Sigmoid colon (tissue), 4 donors: Measurements from ENCODE around the gene SLC4A3.

Experiments used
- EP300 ChIP-seq, 4 donors: sonication (generic); formaldehyde crosslinking; IDR thresholded peaks; one replicate each; pipeline ENCODE4 v1.6.1; 2017; ENCODE audit warnings: antibody characterized with exemption in 4 of 4
- POLR2A ChIP-seq, 2 donors: fragments of 450-650 bp; IDR thresholded peaks; one replicate each; pipeline ENCODE4 v1.6.1; 2016; ENCODE audit warnings: antibody characterized with exemption in 2 of 2, mild to moderate bottlenecking in 2 of 2, moderate library complexity in 2 of 2
- POLR2AphosphoS5 ChIP-seq, 4 donors: sonication (generic); formaldehyde crosslinking; IDR thresholded peaks; one replicate each; pipeline ENCODE4 v1.6.1; 2017; ENCODE audit warnings: antibody characterized with exemption in 4 of 4
- TF ChIP-seq, protein P1 (sequence below), 4 experiments: fragments of 450-650 bp in 3 of 4; fragments of 200-600 bp in 1 of 4; IDR thresholded peaks; one replicate each; pipeline ENCODE4 v1.5.1; 2016 to 2019; ENCODE audit warnings: antibody characterized with exemption in 4 of 4, mild to moderate bottlenecking in 3 of 4, moderate library complexity in 2 of 4

DNA sequence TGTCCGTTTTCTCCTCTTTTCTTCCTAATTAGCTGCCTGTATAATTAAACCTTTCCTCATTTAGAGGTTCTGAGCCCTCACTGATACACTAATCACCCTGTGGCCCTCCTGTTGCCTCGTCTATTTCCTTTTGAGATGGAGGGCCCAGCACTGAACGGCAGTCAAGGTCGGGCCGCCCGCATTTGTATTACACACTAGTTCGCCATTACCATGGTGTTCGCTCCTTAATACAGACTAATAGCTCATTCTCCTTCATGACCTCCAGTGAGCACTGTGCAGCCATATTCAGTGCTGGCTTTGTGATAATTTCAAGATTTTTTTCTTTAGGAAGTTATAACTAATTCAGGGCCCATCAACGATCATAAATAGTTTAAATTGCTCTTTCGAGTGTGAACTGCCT lies 64.1 kb downstream of the SLC4A3 start:
- TF ChIP-seq POLR2A (IDR thresholded peaks at IDR 0.05) (no peak), POLR2AphosphoS5 (IDR thresholded peaks at IDR 0.05) (no peak), EP300 (IDR thresholded peaks at IDR 0.05) (no peak)
- TF ChIP-seq, protein P1, sequence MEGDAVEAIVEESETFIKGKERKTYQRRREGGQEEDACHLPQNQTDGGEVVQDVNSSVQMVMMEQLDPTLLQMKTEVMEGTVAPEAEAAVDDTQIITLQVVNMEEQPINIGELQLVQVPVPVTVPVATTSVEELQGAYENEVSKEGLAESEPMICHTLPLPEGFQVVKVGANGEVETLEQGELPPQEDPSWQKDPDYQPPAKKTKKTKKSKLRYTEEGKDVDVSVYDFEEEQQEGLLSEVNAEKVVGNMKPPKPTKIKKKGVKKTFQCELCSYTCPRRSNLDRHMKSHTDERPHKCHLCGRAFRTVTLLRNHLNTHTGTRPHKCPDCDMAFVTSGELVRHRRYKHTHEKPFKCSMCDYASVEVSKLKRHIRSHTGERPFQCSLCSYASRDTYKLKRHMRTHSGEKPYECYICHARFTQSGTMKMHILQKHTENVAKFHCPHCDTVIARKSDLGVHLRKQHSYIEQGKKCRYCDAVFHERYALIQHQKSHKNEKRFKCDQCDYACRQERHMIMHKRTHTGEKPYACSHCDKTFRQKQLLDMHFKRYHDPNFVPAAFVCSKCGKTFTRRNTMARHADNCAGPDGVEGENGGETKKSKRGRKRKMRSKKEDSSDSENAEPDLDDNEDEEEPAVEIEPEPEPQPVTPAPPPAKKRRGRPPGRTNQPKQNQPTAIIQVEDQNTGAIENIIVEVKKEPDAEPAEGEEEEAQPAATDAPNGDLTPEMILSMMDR (IDR thresholded peaks at IDR 0.05) = no peak
